H1 (cell line): ENCODE data around the gene SLC38A10. TPM values are rescaled to one million over a fixed set of nuclear protein-coding genes. Genes with fewer than 3 reads are reported as not detected.

Source experiments
- CTCF ChIA-PET: fragments of 300-600 bp; sonication (Branson Sonifier 250); formaldehyde crosslinking; loops from one replicate; lab custom pipeline; 2021; ENCODE audit not compliant: partially characterized antibody; lab: Charles Lee
- POLR2A ChIA-PET: fragments of 300-600 bp; sonication (Branson Sonifier 250); formaldehyde crosslinking; loops from one replicate; lab custom pipeline; 2021; ENCODE audit warnings: inconsistent platforms; ENCODE audit not compliant: partially characterized antibody; lab: Charles Lee
- DNase-seq, 2 experiments: peaks; one replicate each; pipeline versions ENCODE4 v3.0.0 to v3.0.0-alpha.2; 2010 to 2022; ENCODE audit warnings: low spot score in 2 of 2, low read depth in 1 of 2, mixed read lengths in 1 of 2
- FAIRE-seq: peaks from 2 replicates; lab custom pipeline; 2011; peaks lifted over from hg19 to GRCh38; lab: Jason Lieb, UNC
- H2AFZ ChIP-seq: 2 replicates; pipeline ENCODE4 v1.8.1; 2012; ENCODE audit warnings: low read length, inconsistent platforms
- H2AK5ac ChIP-seq: 2 replicates; pipeline ENCODE4 v1.6.1; 2013; ENCODE audit warnings: low read depth, low read length
- H2BK120ac ChIP-seq: replicated peaks from 2 replicates; pipeline ENCODE3; 2013; ENCODE audit warnings: low read depth, low read length, inconsistent platforms
- H2BK12ac ChIP-seq: 2 replicates; pipeline ENCODE4 v1.6.1; 2013; ENCODE audit warnings: low read depth, low read length
- H2BK15ac ChIP-seq: 2 replicates; pipeline ENCODE4 v1.6.1; 2013; ENCODE audit warnings: low read length
- H2BK20ac ChIP-seq: 2 replicates; pipeline ENCODE4 v1.6.1; 2013; ENCODE audit warnings: low read length
- H2BK5ac ChIP-seq: 2 replicates; pipeline ENCODE4 v1.6.1; 2013; ENCODE audit warnings: low read depth, low read length
- H3K14ac ChIP-seq: 2 replicates; pipeline ENCODE4 v1.6.1; 2013; ENCODE audit warnings: inconsistent platforms; ENCODE audit not compliant: insufficient read length
- H3K18ac ChIP-seq: 2 replicates; pipeline ENCODE4 v1.6.1; 2013; ENCODE audit warnings: low read length; ENCODE audit errors: extremely low read depth
- H3K23ac ChIP-seq: 2 replicates; pipeline ENCODE4 v1.6.1; 2013; ENCODE audit warnings: inconsistent platforms; ENCODE audit not compliant: insufficient read length
- H3K23me2 ChIP-seq: 2 replicates; pipeline ENCODE4 v1.6.1; 2013; ENCODE audit warnings: low read depth, low read length
- H3K27ac ChIP-seq: 2 replicates; pipeline ENCODE4 v1.6.1; 2011; ENCODE audit warnings: low read depth, low read length, inconsistent platforms
- H3K27me3 ChIP-seq, 4 experiments: replicated peaks in 1 of 4; 1 replicate in 1 of 4; 2 replicates in 3 of 4; pipeline versions ENCODE4 v1.6.1 to v1.8.1; 2011 to 2013; ENCODE audit warnings: low read length in 3 of 4, mild to moderate bottlenecking in 3 of 4, inconsistent platforms in 2 of 4, mixed read lengths in 2 of 4, moderate library complexity in 1 of 4; ENCODE audit not compliant: control insufficient read depth in 3 of 4, insufficient read depth in 3 of 4; ENCODE audit errors: extremely low read depth in 1 of 4
- H3K36me3 ChIP-seq, 4 experiments: 2 replicates each; pipeline versions ENCODE4 v1.6.1 to v1.8.1; 2011 to 2013; ENCODE audit warnings: mild to moderate bottlenecking in 4 of 4, low read length in 3 of 4, moderate library complexity in 2 of 4, control low read depth in 1 of 4, inconsistent platforms in 1 of 4; ENCODE audit not compliant: insufficient read depth in 4 of 4, control insufficient read depth in 2 of 4
- H3K4ac ChIP-seq: replicated peaks from 2 replicates; pipeline ENCODE3; 2013; ENCODE audit warnings: low read length, low read depth, mixed read lengths, inconsistent platforms; ENCODE audit not compliant: insufficient read length
- H3K4me1 ChIP-seq, 4 experiments: replicated peaks in 1 of 4; 1 replicate in 1 of 4; 2 replicates in 3 of 4; pipeline versions ENCODE4 v1.6.1 to v1.8.1; 2011 to 2013; ENCODE audit warnings: low read length in 3 of 4, inconsistent platforms in 2 of 4, mixed read lengths in 1 of 4; ENCODE audit not compliant: insufficient read depth in 4 of 4, control insufficient read depth in 3 of 4
- H3K4me2 ChIP-seq, 2 experiments: 2 replicates each; pipeline versions ENCODE4 v1.6.1 to v1.8.1; 2011 to 2013; ENCODE audit warnings: low read depth in 2 of 2, low read length in 2 of 2, control low read depth in 1 of 2, inconsistent platforms in 1 of 2, mild to moderate bottlenecking in 1 of 2; ENCODE audit not compliant: insufficient read depth in 1 of 2
- H3K4me3 ChIP-seq, 4 experiments: fragments of 200-600, 300-600 bp in 1 of 4; sonication (generic), shearing (Covaris generic), sonication (Bioruptor Twin) in 1 of 4; 2 replicates each; pipeline versions ENCODE4 v1.5.1 to v1.8.1; 2011 to 2016; ENCODE audit warnings: low read length in 4 of 4, low read depth in 3 of 4, control low read depth in 2 of 4, inconsistent platforms in 2 of 4, mild to moderate bottlenecking in 2 of 4, mixed read lengths in 1 of 4, moderate library complexity in 1 of 4; ENCODE audit not compliant: insufficient read depth in 2 of 4; ENCODE audit errors: extremely low read depth in 1 of 4
- H3K56ac ChIP-seq: replicated peaks from 2 replicates; pipeline ENCODE3; 2013; ENCODE audit warnings: low read depth, mild to moderate bottlenecking, mixed read lengths, low read length, inconsistent platforms; ENCODE audit not compliant: insufficient read length
- H3K79me1 ChIP-seq: 2 replicates; pipeline ENCODE4 v1.6.1; 2013; ENCODE audit warnings: low read depth, low read length, control low read depth
- H3K79me2 ChIP-seq, 2 experiments: 2 replicates each; pipeline versions ENCODE4 v1.6.1 to v1.8.1; 2012 to 2013; ENCODE audit warnings: low read length in 2 of 2, mild to moderate bottlenecking in 2 of 2, inconsistent platforms in 1 of 2; ENCODE audit not compliant: insufficient read depth in 2 of 2, control insufficient read depth in 1 of 2
- H3K9ac ChIP-seq, 4 experiments: replicated peaks in 1 of 4; 1 replicate in 1 of 4; 2 replicates in 3 of 4; pipeline versions ENCODE4 v1.6.1 to v1.8.1; 2011 to 2013; ENCODE audit warnings: low read depth in 3 of 4, low read length in 3 of 4, control low read depth in 2 of 4, mild to moderate bottlenecking in 2 of 4, moderate library complexity in 2 of 4, inconsistent platforms in 1 of 4; ENCODE audit errors: extremely low read depth in 1 of 4
- H3K9me3 ChIP-seq, 2 experiments: 2 replicates each; pipeline versions ENCODE4 v1.6.1 to v1.8.1; 2012 to 2013; ENCODE audit warnings: mild to moderate bottlenecking in 2 of 2, moderate library complexity in 2 of 2, control low read depth in 1 of 2, inconsistent platforms in 1 of 2, low read depth in 1 of 2, low read length in 1 of 2, mixed read lengths in 1 of 2; ENCODE audit not compliant: insufficient read depth in 2 of 2
- H4K20me1 ChIP-seq, 2 experiments: replicated peaks in 1 of 2; 2 replicates each; pipeline versions ENCODE3 to v1.8.1; 2011 to 2013; ENCODE audit warnings: inconsistent platforms in 2 of 2, low read length in 2 of 2, mild to moderate bottlenecking in 1 of 2; ENCODE audit not compliant: insufficient read depth in 2 of 2, control insufficient read depth in 1 of 2
- H4K5ac ChIP-seq: 2 replicates; pipeline ENCODE4 v1.6.1; 2013; ENCODE audit warnings: low read length, low read depth, mixed read lengths, inconsistent platforms; ENCODE audit not compliant: insufficient read length
- H4K8ac ChIP-seq: 2 replicates; pipeline ENCODE4 v1.8.0; 2013; ENCODE audit warnings: mild to moderate bottlenecking, moderate library complexity, low read length, inconsistent platforms; ENCODE audit not compliant: insufficient read depth; ENCODE audit errors: extremely low read depth
- H4K91ac ChIP-seq: replicated peaks from 2 replicates; pipeline ENCODE3; 2013; ENCODE audit warnings: low read length, mixed read lengths, inconsistent platforms; ENCODE audit not compliant: insufficient read length
- CEBPB ChIP-seq: IDR thresholded peaks from 2 replicates; pipeline ENCODE4 v1.6.1; 2012; ENCODE audit warnings: low read depth, low read length
- CHD2 ChIP-seq: IDR thresholded peaks from 2 replicates; pipeline ENCODE4 v1.6.1; 2012; ENCODE audit warnings: low read length, improper control_type of control experiment
- GABPA ChIP-seq: IDR thresholded peaks from 2 replicates; pipeline ENCODE4 v1.6.1; 2011; ENCODE audit warnings: mild to moderate bottlenecking, low read length, moderate library complexity, borderline replicate concordance; ENCODE audit not compliant: insufficient read depth
- MAX ChIP-seq: IDR thresholded peaks from 2 replicates; pipeline ENCODE4 v1.6.1; 2012; ENCODE audit warnings: inconsistent platforms
- TAF1 ChIP-seq: IDR thresholded peaks from 2 replicates; pipeline ENCODE4 v1.6.1; 2011; ENCODE audit warnings: mild to moderate bottlenecking, low read depth, low read length
- USF2 ChIP-seq: IDR thresholded peaks from 2 replicates; pipeline ENCODE4 v1.6.1; 2011; ENCODE audit warnings: low read length, improper control_type of control experiment
- ZNF274 ChIP-seq: IDR thresholded peaks from 2 replicates; pipeline ENCODE4 v1.7.0; 2012; ENCODE audit warnings: low read length, borderline replicate concordance; ENCODE audit errors: extremely low read depth
- whole genome bisulfite sequencing, 2 experiments: shearing (Covaris generic) in 1 of 2; methylation state at CpG; one replicate each; pipeline versions ENCODE4 v1.1.6 to v1.1.7; 2013 to 2015; ENCODE audit warnings: low lambda C conversion rate in 2 of 2, mixed read lengths in 2 of 2, inconsistent platforms in 1 of 2, low coverage in 1 of 2, missing lambda C conversion rate in 1 of 2; ENCODE audit not compliant: insufficient replicate concordance in 2 of 2, insufficient coverage in 1 of 2, insufficient read length in 1 of 2; ENCODE audit errors: extremely low coverage in 1 of 2, missing lambda C conversion rate in 1 of 2; 5-methylcytosine and 5-hydroxymethylcytosine counted together
- polyA plus RNA-seq, 7 experiments: library from polyadenylated mRNA; depleted of rRNA in 3 of 7; stranded (reverse) in 5 of 7; unstranded in 2 of 7; fragments of >200 nt in 5 of 7; fragments of 200-250 nt in 2 of 7; gene quantifications; 1 replicate in 5 of 7; 2 replicates in 1 of 7; 4 replicates in 1 of 7; pipeline versions ENCODE4 v1.2.1 to v1.2.3, GENCODE V29; 2011 to 2013; ENCODE audit warnings: missing spikeins in 2 of 7, mixed read lengths in 2 of 7
- total RNA-seq: library from RNA; stranded (reverse); fragmentation: NEBNext Ultra II Directional; extraction: Animal tissue kit (Norgen Biotek cat#: 25700); gene quantifications from 2 replicates; pipeline ENCODE4 v1.2.1, GENCODE V29; 2021

The SLC38A10 gene
- total and polyA plus RNA-seq, 2 of the 8 experiments (the other 6 are each of a cell fraction or from before 2014, with no cell fraction given): 26.4 to 41.0 TPM

- Histone ChIP-seq H3K4ac (peak overlapping the region; percentile 32), H3K79me2 (no peaks in the 10 kb centered on the region), H3K23me2 (no peaks in the 10 kb centered on the region), H3K27ac (no peak overlapping the region), H3K4me2 (no peak overlapping the region), H4K20me1 (peaks cover 0 to 2% of the 10 kb centered on the region in 2 experiments), H3K14ac (no peak overlapping the region), H2BK15ac (no peak overlapping the region), H3K4me3 (no peak overlapping the region), H3K79me1 (no peaks in the 10 kb centered on the region), H2BK5ac (no peak overlapping the region), H2BK12ac (peak overlapping the region; percentile 60; the same call in 1 of the 2 replicates), H2AK5ac (no peak overlapping the region; the same call in 1 of the 2 replicates), H4K8ac (no peak overlapping the region; the same call in 1 of the 2 replicates), H3K36me3 (no peaks in the 10 kb centered on the region), H3K18ac (no peak overlapping the region), H4K91ac (no peak overlapping the region), H3K9me3 (no peaks in the 10 kb centered on the region), H3K56ac (no peak overlapping the region), H3K9ac (no peak overlapping the region), H4K5ac (no peak overlapping the region), H2AFZ (no peak overlapping the region), H2BK120ac (no peak overlapping the region), H3K23ac (no peak overlapping the region), H2BK20ac (no peak overlapping the region), H3K27me3 (peaks cover 0 to 2% (median 0%) of the 10 kb centered on the region in 4 experiments; a peak in 1 of 7 replicates), H3K4me1 (peaks cover 9 to 19% (median 17%) of the 10 kb centered on the region in 4 experiments)
- no peak for DNase-seq
- ChIA-PET POLR2A (interaction anchor here (0.7 kb wide), 1 partner anchor 9 kb away, joined by 3 read pairs; no protein-coding TSS in a partner anchor), CTCF (interaction anchor here (1.1 to 7.2 kb wide), 4 partner anchors 15 to 71 kb away, joined by 3 to 80 read pairs (median 16); no protein-coding TSS in a partner anchor)
- 85% methylated on average over 22 of the region's 22 CpGs; no CpG with 5 or more reads in 1 of the 2 experiments for WGBS, 2 experiments
- FAIRE-seq: no peak
- TF ChIP-seq GABPA (no peak), CHD2 (no peak), MAX (no peak), TAF1 (no peak), ZNF274 (no peak), USF2 (no peak), CEBPB (no peak)
Measured at GRCh38 chr17:81324851-81325713, 30.0 kb upstream of the SLC38A10 start.
